Caco-2 (cell line): Measurements from ENCODE around the gene LMX1A. TPM values are rescaled to one million over a fixed set of nuclear protein-coding genes. Genes with fewer than 3 reads are reported as not detected.

Source experiments
- BruUV-seq: library from RNA; stranded (reverse); fragments of 400-500 nt; replicated peaks from 2 replicates; lab custom pipeline; 2021; lab: Mats Ljungman, UMichigan
- CTCF ChIA-PET: fragments of 300-600 bp; sonication (Branson Sonifier 250); formaldehyde crosslinking; loops from one replicate; lab custom pipeline; 2022; ENCODE audit warnings: antibody characterized with exemption; lab: Charles Lee
- POLR2A ChIA-PET: fragments of 300-600 bp; sonication (Branson Sonifier 250); formaldehyde crosslinking; loops from one replicate; lab custom pipeline; 2022; ENCODE audit warnings: antibody characterized with exemption; lab: Charles Lee
- DNase-seq, 2 experiments: peaks; one replicate each; pipeline versions ENCODE4 v3.0.0 to v3.0.0-alpha.2; 2020 to 2022
- H3K27me3 ChIP-seq: replicated peaks from 2 replicates; pipeline ENCODE4 v1.6.0; 2011; ENCODE audit warnings: low read length; ENCODE audit not compliant: control insufficient read depth, insufficient read depth
- H3K36me3 ChIP-seq: 2 replicates; pipeline ENCODE4 v1.5.1; 2011; ENCODE audit warnings: low read length; ENCODE audit not compliant: control insufficient read depth, insufficient read depth
- H3K4me1 ChIP-seq: fragments of 250-450 bp; sonication (Bioruptor Pico); 2 replicates; pipeline ENCODE4 v1.5.1; 2020; ENCODE audit warnings: mild to moderate bottlenecking
- H3K4me3 ChIP-seq: 2 replicates; pipeline ENCODE4 v1.5.1; 2011; ENCODE audit warnings: low read depth, mild to moderate bottlenecking, control low read depth, low read length
- H3K9me3 ChIP-seq: fragments of 250-450 bp; sonication (Bioruptor Pico); 2 replicates; pipeline ENCODE4 v1.5.1; 2020; ENCODE audit warnings: mild to moderate bottlenecking, moderate library complexity
- H3K27ac Mint-ChIP-seq: one replicate; pipeline ENCODE4 v1.8.0; 2022; ENCODE audit warnings: mixed read lengths; ENCODE audit not compliant: unreplicated experiment
- H3K27me3 Mint-ChIP-seq: one replicate; pipeline ENCODE4 v1.8.0; 2022; ENCODE audit warnings: mixed read lengths; ENCODE audit not compliant: insufficient read depth, unreplicated experiment
- H3K36me3 Mint-ChIP-seq: one replicate; pipeline ENCODE4 v1.8.0; 2022; ENCODE audit warnings: mild to moderate bottlenecking, mixed read lengths; ENCODE audit not compliant: insufficient read depth, unreplicated experiment
- H3K4me1 Mint-ChIP-seq: one replicate; pipeline ENCODE4 v1.8.0; 2022; ENCODE audit warnings: low read depth, mixed read lengths; ENCODE audit not compliant: unreplicated experiment
- H3K4me3 Mint-ChIP-seq: one replicate; pipeline ENCODE4 v1.8.0; 2022; ENCODE audit warnings: mild to moderate bottlenecking, moderate library complexity, mixed read lengths; ENCODE audit not compliant: unreplicated experiment
- H3K9me3 Mint-ChIP-seq: one replicate; pipeline ENCODE4 v1.8.0; 2022; ENCODE audit warnings: mixed read lengths; ENCODE audit not compliant: unreplicated experiment
- intact Hi-C: fragments of 100-400 bp; cut with micrococcal nuclease; formaldehyde crosslinking; loops from one replicate; pipeline ENCODE4 v1.10.0; 2022; ENCODE audit not compliant: unreplicated experiment
- total RNA-seq: library from RNA; stranded (reverse); gene quantifications from 2 replicates; pipeline ENCODE4 v1.2.3, GENCODE V29; 2022
- TF ChIP-seq, protein P1 (sequence below), 2 experiments: fragments of 200-600 bp in 1 of 2; IDR thresholded peaks; 1 replicate in 1 of 2; 2 replicates in 1 of 2; pipeline versions ENCODE4 v1.5.1 to v1.8.0; 2011 to 2022; ENCODE audit warnings: antibody characterized with exemption in 1 of 2, control low read depth in 1 of 2, inconsistent platforms in 1 of 2, low read depth in 1 of 2, low read length in 1 of 2, mild to moderate bottlenecking in 1 of 2, moderate library complexity in 1 of 2; ENCODE audit not compliant: insufficient read depth in 1 of 2, severe bottlenecking in 1 of 2, unreplicated experiment in 1 of 2

The LMX1A gene
- total RNA-seq, 1 experiment from 2014 or later: not detected

DNA sequence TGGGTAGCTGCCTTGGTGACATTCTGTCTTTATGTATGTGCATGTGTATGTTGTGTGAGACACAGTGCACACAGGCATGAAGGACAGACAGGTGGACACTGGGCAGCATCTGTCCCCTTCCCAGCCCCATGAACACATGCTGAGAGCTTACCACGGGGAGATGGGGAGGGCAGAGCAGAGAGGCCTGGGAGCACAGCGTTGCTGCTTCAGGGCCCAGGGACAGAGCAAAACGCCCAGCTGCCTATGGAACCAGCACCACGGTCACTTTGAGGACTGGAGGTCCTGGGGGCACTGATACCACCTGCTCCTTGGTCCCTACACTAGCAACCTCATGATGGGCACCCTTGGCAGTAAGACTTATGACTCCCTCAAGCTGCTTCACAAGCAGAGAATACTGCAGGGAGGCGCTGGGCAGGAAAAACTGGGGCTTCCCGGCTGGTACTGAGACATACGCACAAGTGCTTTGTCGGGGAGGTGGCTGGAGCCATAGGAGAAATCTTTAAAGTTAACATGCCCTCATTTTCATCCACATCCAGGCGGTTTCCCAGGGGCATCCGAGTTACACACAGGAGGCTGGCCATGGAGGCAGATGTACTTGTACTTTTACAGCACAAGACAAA lies 40.3 kb downstream of the LMX1A start:
- Histone ChIP-seq H3K27me3 (no peaks in the 10 kb centered on the region), H3K4me3 (no peak overlapping the region), H3K9me3 (peaks cover 6% of the 10 kb centered on the region; the same call in 1 of the 2 replicates), H3K4me1 (no peaks in the 10 kb centered on the region), H3K36me3 (no peaks in the 10 kb centered on the region)
- ChIA-PET CTCF (no interaction called here), POLR2A (no interaction called here)
- H3K36me3 Mint-ChIP-seq: no peaks in the 10 kb centered on the region
- no peaks in the 10 kb centered on the region for H3K27me3 Mint-ChIP-seq
- no peak for DNase-seq
- TF ChIP-seq, protein P1, sequence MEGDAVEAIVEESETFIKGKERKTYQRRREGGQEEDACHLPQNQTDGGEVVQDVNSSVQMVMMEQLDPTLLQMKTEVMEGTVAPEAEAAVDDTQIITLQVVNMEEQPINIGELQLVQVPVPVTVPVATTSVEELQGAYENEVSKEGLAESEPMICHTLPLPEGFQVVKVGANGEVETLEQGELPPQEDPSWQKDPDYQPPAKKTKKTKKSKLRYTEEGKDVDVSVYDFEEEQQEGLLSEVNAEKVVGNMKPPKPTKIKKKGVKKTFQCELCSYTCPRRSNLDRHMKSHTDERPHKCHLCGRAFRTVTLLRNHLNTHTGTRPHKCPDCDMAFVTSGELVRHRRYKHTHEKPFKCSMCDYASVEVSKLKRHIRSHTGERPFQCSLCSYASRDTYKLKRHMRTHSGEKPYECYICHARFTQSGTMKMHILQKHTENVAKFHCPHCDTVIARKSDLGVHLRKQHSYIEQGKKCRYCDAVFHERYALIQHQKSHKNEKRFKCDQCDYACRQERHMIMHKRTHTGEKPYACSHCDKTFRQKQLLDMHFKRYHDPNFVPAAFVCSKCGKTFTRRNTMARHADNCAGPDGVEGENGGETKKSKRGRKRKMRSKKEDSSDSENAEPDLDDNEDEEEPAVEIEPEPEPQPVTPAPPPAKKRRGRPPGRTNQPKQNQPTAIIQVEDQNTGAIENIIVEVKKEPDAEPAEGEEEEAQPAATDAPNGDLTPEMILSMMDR (IDR thresholded peaks at IDR 0.05; ENCODE audit: insufficient read depth in 1 of 2, low read depth in 1 of 2, low read length in 1 of 2, severe bottlenecking in 1 of 2, unreplicated experiment in 1 of 2): no peak
- no peaks in the 10 kb centered on the region for H3K9me3 Mint-ChIP-seq
- intact Hi-C loops: no loop called here
- H3K4me3 Mint-ChIP-seq: no peak overlapping the region
- H3K4me1 Mint-ChIP-seq: no peaks in the 10 kb centered on the region
- H3K27ac Mint-ChIP-seq: no peak overlapping the region
- BruUV-seq: no TSS peak

DNA sequence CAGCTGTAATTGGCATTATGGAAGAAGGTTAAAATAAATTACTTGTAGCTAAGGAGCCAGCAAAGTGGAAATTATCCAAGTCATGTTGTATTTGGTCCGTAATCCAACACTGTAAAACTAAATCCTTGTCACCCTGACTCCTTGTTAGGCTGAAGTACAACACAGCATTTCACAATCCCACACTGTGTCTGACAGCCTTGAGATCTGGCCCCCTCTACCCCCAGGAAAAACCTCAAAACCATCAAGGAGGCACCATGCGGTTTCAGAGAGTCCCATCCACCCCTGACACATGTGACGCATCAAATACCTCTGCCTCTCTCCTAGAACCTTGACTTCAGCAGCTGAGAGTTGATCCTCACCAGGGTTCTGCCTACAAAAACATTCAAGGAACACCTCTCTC lies 41.0 kb downstream of the LMX1A start:
- intact Hi-C loops: no loop called here
- Mint-ChIP-seq H3K27me3 (no peaks in the 10 kb centered on the region), H3K4me3 (no peak overlapping the region), H3K4me1 (no peaks in the 10 kb centered on the region), H3K9me3 (no peaks in the 10 kb centered on the region), H3K27ac (no peak overlapping the region), H3K36me3 (no peaks in the 10 kb centered on the region)
- Histone ChIP-seq H3K4me1 (no peaks in the 10 kb centered on the region), H3K36me3 (no peaks in the 10 kb centered on the region), H3K9me3 (peaks cover 6% of the 10 kb centered on the region; the same call in 1 of the 2 replicates), H3K27me3 (no peaks in the 10 kb centered on the region), H3K4me3 (no peak overlapping the region)
- no peak for DNase-seq
- no TSS peak for BruUV-seq
- POLR2A ChIA-PET: no interaction called here
- CTCF ChIA-PET: no interaction called here
- TF ChIP-seq, protein P1 (IDR thresholded peaks at IDR 0.05; ENCODE audit: insufficient read depth in 1 of 2, low read depth in 1 of 2, low read length in 1 of 2, severe bottlenecking in 1 of 2, unreplicated experiment in 1 of 2): no peak

DNA sequence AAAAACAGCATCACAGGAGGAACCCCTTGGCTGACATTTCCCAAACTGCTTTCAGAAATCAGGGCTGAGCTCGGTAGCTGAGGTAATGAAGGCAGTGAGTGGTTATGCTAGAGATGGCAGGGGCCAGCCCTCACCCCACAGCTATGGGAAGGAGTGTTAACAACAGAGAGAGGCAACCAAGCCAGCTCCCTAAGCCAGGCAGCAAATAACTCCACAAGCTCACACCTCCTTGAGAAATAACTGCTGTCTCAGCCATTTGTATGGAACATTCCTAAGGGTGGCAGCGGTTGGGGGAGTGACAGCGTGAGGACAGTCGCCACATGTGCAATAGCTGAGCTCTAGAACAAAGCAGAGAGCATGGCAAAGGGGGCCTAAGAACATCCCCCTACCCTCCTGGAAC lies 42.6 kb downstream of the LMX1A start:
- H3K4me3 Mint-ChIP-seq: no peak overlapping the region
- intact Hi-C loops: no loop called here
- ChIA-PET POLR2A (no interaction called here), CTCF (no interaction called here)
- no peaks in the 10 kb centered on the region for H3K27me3 Mint-ChIP-seq
- H3K27me3 ChIP-seq: no peaks in the 10 kb centered on the region
- H3K27ac Mint-ChIP-seq: no peak overlapping the region
- peaks cover 6% of the 10 kb centered on the region; the same call in 1 of the 2 replicates for H3K9me3 ChIP-seq
- TF ChIP-seq, protein P1 (IDR thresholded peaks at IDR 0.05; ENCODE audit: insufficient read depth in 1 of 2, low read depth in 1 of 2, low read length in 1 of 2, severe bottlenecking in 1 of 2, unreplicated experiment in 1 of 2): no peak
- no peak overlapping the region for H3K4me3 ChIP-seq
- no peaks in the 10 kb centered on the region for H3K36me3 Mint-ChIP-seq
- no peaks in the 10 kb centered on the region for H3K4me1 ChIP-seq
- H3K9me3 Mint-ChIP-seq: no peaks in the 10 kb centered on the region
- H3K4me1 Mint-ChIP-seq: no peaks in the 10 kb centered on the region
- no TSS peak for BruUV-seq
- H3K36me3 ChIP-seq: no peaks in the 10 kb centered on the region
- no peak for DNase-seq
